Transverse colon (tissue), 4 donors: ENCODE data around the gene PDE2A.

Source experiments
- EP300 ChIP-seq: sonication (generic); formaldehyde crosslinking; IDR thresholded peaks from one replicate; pipeline ENCODE4 v1.6.1; 2017; ENCODE audit warnings: antibody characterized with exemption, low read depth
- POLR2A ChIP-seq: fragments of 450-650 bp; IDR thresholded peaks from one replicate; pipeline ENCODE4 v1.6.1; 2016; ENCODE audit warnings: antibody characterized with exemption, mild to moderate bottlenecking, moderate library complexity
- POLR2AphosphoS5 ChIP-seq, 3 donors: sonication (generic); formaldehyde crosslinking; IDR thresholded peaks; one replicate each; pipeline ENCODE4 v1.6.1; 2016; ENCODE audit warnings: antibody characterized with exemption in 3 of 3
- TF ChIP-seq, protein P1 (sequence below), 5 experiments: fragments of 200-600 bp in 3 of 5; fragments of 450-650 bp in 2 of 5; sonication (generic) in 3 of 5; IDR thresholded peaks; 1 replicate in 2 of 5; 2 replicates in 3 of 5; pipeline ENCODE4 v1.5.1; 2016 to 2017; ENCODE audit warnings: antibody characterized with exemption in 5 of 5, inconsistent platforms in 3 of 5, mild to moderate bottlenecking in 2 of 5, moderate library complexity in 1 of 5

DNA sequence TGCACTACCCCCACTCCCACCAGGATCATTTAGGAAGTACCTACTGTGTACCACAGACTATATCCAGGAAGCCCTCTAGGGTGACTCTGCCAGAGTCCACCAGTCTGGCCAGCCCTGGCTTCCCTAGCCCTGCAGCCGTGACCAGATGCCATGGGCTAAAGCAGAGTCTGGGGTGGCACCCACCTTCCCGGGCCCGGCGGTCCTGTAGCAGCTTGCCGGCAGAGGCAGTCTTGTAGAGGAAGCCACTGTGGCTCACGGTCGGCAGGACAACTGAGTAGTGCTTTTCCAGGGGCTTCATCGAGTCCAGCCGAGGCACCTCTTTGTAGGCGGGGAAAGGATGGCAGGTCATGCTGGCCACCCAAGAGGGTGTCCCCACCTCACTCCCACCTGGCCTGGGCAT lies 27.2 kb upstream of the PDE2A start:
- TF ChIP-seq, protein P1, sequence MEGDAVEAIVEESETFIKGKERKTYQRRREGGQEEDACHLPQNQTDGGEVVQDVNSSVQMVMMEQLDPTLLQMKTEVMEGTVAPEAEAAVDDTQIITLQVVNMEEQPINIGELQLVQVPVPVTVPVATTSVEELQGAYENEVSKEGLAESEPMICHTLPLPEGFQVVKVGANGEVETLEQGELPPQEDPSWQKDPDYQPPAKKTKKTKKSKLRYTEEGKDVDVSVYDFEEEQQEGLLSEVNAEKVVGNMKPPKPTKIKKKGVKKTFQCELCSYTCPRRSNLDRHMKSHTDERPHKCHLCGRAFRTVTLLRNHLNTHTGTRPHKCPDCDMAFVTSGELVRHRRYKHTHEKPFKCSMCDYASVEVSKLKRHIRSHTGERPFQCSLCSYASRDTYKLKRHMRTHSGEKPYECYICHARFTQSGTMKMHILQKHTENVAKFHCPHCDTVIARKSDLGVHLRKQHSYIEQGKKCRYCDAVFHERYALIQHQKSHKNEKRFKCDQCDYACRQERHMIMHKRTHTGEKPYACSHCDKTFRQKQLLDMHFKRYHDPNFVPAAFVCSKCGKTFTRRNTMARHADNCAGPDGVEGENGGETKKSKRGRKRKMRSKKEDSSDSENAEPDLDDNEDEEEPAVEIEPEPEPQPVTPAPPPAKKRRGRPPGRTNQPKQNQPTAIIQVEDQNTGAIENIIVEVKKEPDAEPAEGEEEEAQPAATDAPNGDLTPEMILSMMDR (IDR thresholded peaks at IDR 0.05), result no peak
- TF ChIP-seq POLR2A (no peak), POLR2AphosphoS5 (IDR thresholded peaks at IDR 0.05) (no peak), EP300 (no peak)
